GM18517 (cell line): ENCODE data around the gene TXLNB.
"Not testable (repeated sequence)": the region's sequence is repeated elsewhere in the genome, so short reads cannot be mapped to it uniquely, and the experiment has no call there.

Source experiments
- ATAC-seq: cut with Tn5 transposase; IDR thresholded peaks from one replicate; pipeline ENCODE4 v1.9.1; 2021; ENCODE audit warnings: mild to moderate bottlenecking, moderate library complexity; ENCODE audit not compliant: unreplicated experiment

The TXLNB gene

GRCh38 chr6:139313229-139313628 lies 21.4 kb upstream of the TXLNB start:
- no peak for ATAC-seq

- ATAC-seq, result no peak
Observed at GRCh38 chr6:139311831-139312230, 20.0 kb upstream of the TXLNB start.

- no peak for ATAC-seq
Observed at GRCh38 chr6:139308936-139309603, 17.3 kb upstream of the TXLNB start.

GRCh38 chr6:139308286-139308916 lies 16.6 kb upstream of the TXLNB start:
- no peak for ATAC-seq

- ATAC-seq, result no peak
Observed at GRCh38 chr6:139306291-139306981, 14.6 kb upstream of the TXLNB start.

GRCh38 chr6:139303185-139303584 lies 11.4 kb upstream of the TXLNB start:
- no peak for ATAC-seq

GRCh38 chr6:139297921-139298320 lies 6.1 kb upstream of the TXLNB start:
- ATAC-seq, result no peak

- no peak for ATAC-seq
Observed at GRCh38 chr6:139296927-139297326, 5.1 kb upstream of the TXLNB start.

- no peak for ATAC-seq
Observed at GRCh38 chr6:139295901-139296300, 4.1 kb upstream of the TXLNB start.

GRCh38 chr6:139294090-139294489 lies 2.3 kb upstream of the TXLNB start:
- no peak for ATAC-seq

- ATAC-seq, result not testable (repeated sequence)
Observed at GRCh38 chr6:139293230-139293629, 1.4 kb upstream of the TXLNB start.

GRCh38 chr6:139290787-139291311 lies 949 bp downstream of the TXLNB start:
- ATAC-seq, result peak; percentile 87

GRCh38 chr6:139289233-139289632 lies 2.6 kb downstream of the TXLNB start:
- ATAC-seq, result no peak

- no peak for ATAC-seq
Observed at GRCh38 chr6:139288496-139289040, 3.2 kb downstream of the TXLNB start.

- ATAC-seq, result no peak
Observed at GRCh38 chr6:139287868-139288267, 3.9 kb downstream of the TXLNB start.

GRCh38 chr6:139286438-139286837 lies 5.4 kb downstream of the TXLNB start:
- not testable (repeated sequence) for ATAC-seq

- ATAC-seq, result no peak
Observed at GRCh38 chr6:139285590-139285989, 6.2 kb downstream of the TXLNB start.

GRCh38 chr6:139284789-139285188 lies 7.0 kb downstream of the TXLNB start:
- ATAC-seq, result no peak

GRCh38 chr6:139282684-139283083 lies 9.1 kb downstream of the TXLNB start:
- ATAC-seq, result no peak

- ATAC-seq, result no peak
Observed at GRCh38 chr6:139278190-139278589, 13.6 kb downstream of the TXLNB start.

GRCh38 chr6:139277587-139277986 lies 14.2 kb downstream of the TXLNB start:
- ATAC-seq, result no peak

- ATAC-seq, result no peak
Observed at GRCh38 chr6:139277161-139277560, 14.6 kb downstream of the TXLNB start.
